Fibroblast of skin of left biceps (primary cell): ENCODE data around the gene HLA-F.

Source experiments
- DNase-seq, 2 experiments: peaks; one replicate each; pipeline ENCODE4 v3.0.0-alpha.2; 2013; ENCODE audit warnings: low read depth in 2 of 2

HLA-F gene

GRCh38 chr6:29723262-29723665, at the start of gene HLA-F:
Gene HLA-F (plus strand): TSS chr6:29723434. CDS start chr6:29723464, 30 bp downstream.
- peak; percentile 32 to 38 for DNase-seq

- DNase-seq, result no peak
Observed at GRCh38 chr6:29674008-29674407, 49.2 kb upstream of the HLA-F start.

- DNase-seq, result no peak
Observed at GRCh38 chr6:29675561-29675960, 47.7 kb upstream of the HLA-F start.

GRCh38 chr6:29676981-29677601, 46.1 kb upstream of the HLA-F start:
- no peak for DNase-seq

- no peak for DNase-seq
Observed at GRCh38 chr6:29678114-29678513, 45.1 kb upstream of the HLA-F start.

- DNase-seq, result no peak
Observed at GRCh38 chr6:29679962-29680361, 43.3 kb upstream of the HLA-F start.

- DNase-seq, result no peak
Observed at GRCh38 chr6:29680416-29680815, 42.8 kb upstream of the HLA-F start.

GRCh38 chr6:29680904-29681303, 42.3 kb upstream of the HLA-F start, which contains the start of gene ZFP57:
Gene ZFP57 (minus strand): TSS chr6:29681152. CDS start chr6:29677003, 4,149 bp downstream.
- DNase-seq, result no peak

- no peak for DNase-seq
Observed at GRCh38 chr6:29681811-29682210, 41.4 kb upstream of the HLA-F start.

GRCh38 chr6:29685718-29686326, 37.4 kb upstream of the HLA-F start:
- no peak for DNase-seq

- DNase-seq, result no peak
Observed at GRCh38 chr6:29694637-29695036, 28.6 kb upstream of the HLA-F start.

GRCh38 chr6:29696147-29697125, 26.8 kb upstream of the HLA-F start:
- no peak for DNase-seq

GRCh38 chr6:29702519-29703103, 20.6 kb upstream of the HLA-F start:
- no peak for DNase-seq

GRCh38 chr6:29705389-29706231, 17.6 kb upstream of the HLA-F start:
- DNase-seq, result peak in 1 of 2 experiments; percentile 6

GRCh38 chr6:29708432-29709179, 14.6 kb upstream of the HLA-F start:
- DNase-seq, result no peak

- DNase-seq, result no peak
Observed at GRCh38 chr6:29709188-29709587, 14.0 kb upstream of the HLA-F start.

- DNase-seq, result no peak
Observed at GRCh38 chr6:29710281-29710941, 12.8 kb upstream of the HLA-F start.

GRCh38 chr6:29720863-29721262, 2.4 kb upstream of the HLA-F start:
- DNase-seq, result no peak

- DNase-seq, result no peak
Observed at GRCh38 chr6:29723666-29724588, 693 bp downstream of the HLA-F start.
